ENCODE results near the gene SH2D1A. TPM values are rescaled to one million over a fixed set of nuclear protein-coding genes. Genes with fewer than 3 reads are reported as not detected.

SH2D1A gene
- total and polyA plus RNA-seq, 2 donors, result 81.1 to 218 TPM

DNA sequence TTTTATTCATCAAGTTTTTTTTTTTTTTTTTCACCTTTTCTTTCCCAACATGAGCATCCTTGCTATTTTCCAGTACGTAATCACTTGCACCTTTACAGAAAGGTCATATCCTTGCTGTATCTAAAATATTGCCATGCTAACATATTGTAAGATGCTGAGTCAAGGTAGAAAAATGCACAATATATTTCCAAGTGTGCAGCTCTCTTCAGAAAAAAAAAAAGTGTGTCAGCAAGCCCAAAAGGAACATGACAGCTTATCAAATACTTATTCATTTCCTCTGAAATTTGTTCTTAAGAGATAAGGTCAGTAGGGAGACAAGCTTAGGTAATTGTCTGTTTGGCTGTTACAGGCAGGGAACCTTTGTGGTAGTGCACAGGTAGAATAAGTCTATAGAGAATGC lies 27.0 kb downstream of the SH2D1A start:
- Histone ChIP-seq H3K9me3 (ENCODE audit: control insufficient read depth in 2 of 2, insufficient read depth in 1 of 2, low read length in 1 of 2) (no peaks in the 10 kb centered on the region), H3K36me3 (ENCODE audit: control insufficient read depth in 2 of 2, insufficient read depth in 2 of 2, low read length in 1 of 2) (peaks cover 2 to 57% of the 10 kb centered on the region in 2 donors), H3K27me3 (ENCODE audit: control insufficient read depth in 2 of 2, insufficient read depth in 1 of 2, low read length in 1 of 2) (no peaks in the 10 kb centered on the region), H3K4me3 (ENCODE audit: low read length in 2 of 2) (no peak overlapping the region), H3K27ac (ENCODE audit: low read depth in 1 of 2, low read length in 1 of 2) (no peak overlapping the region), H3K4me1 (ENCODE audit: control insufficient read depth in 2 of 2, insufficient read depth in 2 of 2, low read length in 2 of 2) (peaks cover 0 to 12% of the 10 kb centered on the region in 2 donors)
- DNase-seq (ENCODE audit: low read depth in 6 of 9, low spot score in 9 of 9), result no peak
- WGBS, result 93% methylated on average over 1 of the region's 1 CpG

DNA sequence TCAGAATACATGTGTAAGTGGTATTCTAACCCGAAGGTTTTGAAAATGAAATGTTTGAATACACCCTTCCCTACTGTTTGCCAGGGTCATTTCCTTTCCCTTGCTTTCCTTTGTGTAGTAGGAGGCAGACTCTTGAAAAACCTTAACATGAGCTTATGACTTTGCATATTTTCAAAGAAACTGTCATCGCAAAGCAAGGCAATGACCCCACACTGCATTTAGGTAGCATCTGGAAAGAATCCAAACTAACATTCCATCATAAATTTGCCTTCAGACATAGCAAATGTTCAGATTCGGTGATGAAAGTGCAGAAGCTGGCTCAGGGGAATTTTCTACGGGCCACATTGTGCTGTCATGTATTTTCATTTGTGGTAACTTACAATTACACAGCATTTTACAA lies 32.3 kb downstream of the SH2D1A start:
- Histone ChIP-seq H3K27me3 (ENCODE audit: control insufficient read depth in 2 of 2, insufficient read depth in 1 of 2, low read length in 1 of 2) (no peaks in the 10 kb centered on the region), H3K4me3 (ENCODE audit: low read length in 2 of 2) (no peak overlapping the region), H3K27ac (ENCODE audit: low read depth in 1 of 2, low read length in 1 of 2) (peak overlapping the region; percentile 31 to 73), H3K9me3 (ENCODE audit: control insufficient read depth in 2 of 2, insufficient read depth in 1 of 2, low read length in 1 of 2) (no peaks in the 10 kb centered on the region), H3K4me1 (ENCODE audit: control insufficient read depth in 2 of 2, insufficient read depth in 2 of 2, low read length in 2 of 2) (peaks cover 5 to 29% of the 10 kb centered on the region in 2 donors), H3K36me3 (ENCODE audit: control insufficient read depth in 2 of 2, insufficient read depth in 2 of 2, low read length in 1 of 2) (peaks cover 0 to 43% of the 10 kb centered on the region in 2 donors)
- no peak for DNase-seq (ENCODE audit: low read depth in 6 of 9, low spot score in 9 of 9)
- WGBS, result 8% methylated on average over 4 of the region's 4 CpGs

DNA sequence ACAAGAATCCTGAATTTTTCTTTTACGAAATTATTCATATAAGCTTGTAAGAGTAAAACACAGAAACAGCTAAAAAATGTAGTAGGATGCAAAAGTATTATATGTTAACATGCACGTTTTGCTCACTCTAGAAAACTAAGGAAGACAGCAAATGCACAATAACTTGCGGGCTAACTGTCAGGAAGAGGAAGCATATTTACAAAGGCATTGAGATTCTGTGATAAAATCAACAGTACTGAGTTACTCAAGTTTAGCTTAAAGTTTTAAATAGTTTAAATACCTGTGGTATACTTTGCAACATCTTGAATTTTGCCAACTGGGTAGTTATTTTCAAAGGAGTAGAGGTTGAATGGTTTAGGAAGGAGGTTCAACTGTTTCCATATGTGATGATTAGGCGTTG lies 37.0 kb downstream of the SH2D1A start:
- peak overlapping the region; percentile 65 to 88 for H3K27ac ChIP-seq (ENCODE audit: low read depth in 1 of 2, low read length in 1 of 2)
- H3K27me3 ChIP-seq (ENCODE audit: control insufficient read depth in 2 of 2, insufficient read depth in 1 of 2, low read length in 1 of 2), result no peaks in the 10 kb centered on the region
- 4% methylated on average over 4 of the region's 4 CpGs for WGBS
- DNase-seq (ENCODE audit: low read depth in 6 of 9, low spot score in 9 of 9), result peak in 3 of 9 donors; percentile 47 to 74 (median 55)
- H3K4me3 ChIP-seq (ENCODE audit: low read length in 2 of 2), result no peak overlapping the region
- peaks cover 16 to 57% of the 10 kb centered on the region in 2 donors for H3K4me1 ChIP-seq (ENCODE audit: control insufficient read depth in 2 of 2, insufficient read depth in 2 of 2, low read length in 2 of 2)
- H3K9me3 ChIP-seq (ENCODE audit: control insufficient read depth in 2 of 2, insufficient read depth in 1 of 2, low read length in 1 of 2), result no peaks in the 10 kb centered on the region
- peaks cover 11 to 67% of the 10 kb centered on the region in 2 donors for H3K36me3 ChIP-seq (ENCODE audit: control insufficient read depth in 2 of 2, insufficient read depth in 2 of 2, low read length in 1 of 2)

DNA sequence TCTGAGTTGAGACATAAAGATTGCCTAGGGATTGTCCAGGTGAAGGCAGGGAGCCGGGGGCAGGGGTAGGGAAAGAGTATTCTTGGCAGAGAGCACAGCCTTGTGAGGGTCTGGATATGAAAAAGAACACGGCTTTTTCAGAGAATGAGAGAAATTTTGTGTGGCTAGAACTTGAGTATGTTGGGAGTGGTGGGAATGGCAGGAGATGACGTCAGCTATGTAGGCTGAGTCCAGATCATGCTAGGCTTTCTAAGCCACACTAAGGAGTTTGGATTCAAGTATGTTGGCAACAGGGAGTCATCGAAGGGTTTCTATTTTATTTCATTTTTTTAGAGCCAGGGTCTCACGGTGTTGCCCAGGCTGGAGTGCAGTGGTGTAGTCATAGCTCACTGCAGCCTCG lies 40.0 kb downstream of the SH2D1A start:
- Histone ChIP-seq H3K4me3 (ENCODE audit: low read length in 2 of 2) (no peak overlapping the region), H3K27ac (ENCODE audit: low read depth in 1 of 2, low read length in 1 of 2) (peak overlapping the region; percentile 42 to 87), H3K4me1 (ENCODE audit: control insufficient read depth in 2 of 2, insufficient read depth in 2 of 2, low read length in 2 of 2) (peaks cover 12 to 42% of the 10 kb centered on the region in 2 donors), H3K9me3 (ENCODE audit: control insufficient read depth in 2 of 2, insufficient read depth in 1 of 2, low read length in 1 of 2) (no peaks in the 10 kb centered on the region), H3K27me3 (ENCODE audit: control insufficient read depth in 2 of 2, insufficient read depth in 1 of 2, low read length in 1 of 2) (no peaks in the 10 kb centered on the region), H3K36me3 (ENCODE audit: control insufficient read depth in 2 of 2, insufficient read depth in 2 of 2, low read length in 1 of 2) (peaks cover 11 to 55% of the 10 kb centered on the region in 2 donors)
- 82% methylated on average over 6 of the region's 6 CpGs for WGBS
- no peak for DNase-seq (ENCODE audit: low read depth in 6 of 9, low spot score in 9 of 9)

DNA sequence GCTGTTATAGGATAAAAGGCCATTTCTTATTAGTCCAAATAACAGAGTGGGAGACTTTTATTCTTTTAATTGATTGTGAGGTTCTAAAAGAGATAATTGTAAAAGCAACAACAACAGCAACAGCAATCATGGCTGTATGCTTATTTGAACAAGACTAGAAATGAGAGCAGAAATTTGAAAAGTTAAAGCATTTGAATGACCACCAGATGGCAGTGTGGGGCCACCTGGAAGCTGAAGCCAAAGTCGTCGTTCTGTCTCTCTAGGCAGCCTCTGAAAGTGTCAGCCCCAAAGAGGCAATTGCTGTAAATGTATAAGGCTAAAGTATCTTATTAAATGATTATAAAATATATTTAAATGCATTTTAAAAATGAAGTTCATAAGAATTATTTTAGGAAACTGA lies 42.2 kb downstream of the SH2D1A start:
- Histone ChIP-seq H3K36me3 (ENCODE audit: control insufficient read depth in 2 of 2, insufficient read depth in 2 of 2, low read length in 1 of 2) (peaks cover 11 to 57% of the 10 kb centered on the region in 2 donors), H3K9me3 (ENCODE audit: control insufficient read depth in 2 of 2, insufficient read depth in 1 of 2, low read length in 1 of 2) (no peaks in the 10 kb centered on the region), H3K4me1 (ENCODE audit: control insufficient read depth in 2 of 2, insufficient read depth in 2 of 2, low read length in 2 of 2) (peaks cover 15 to 52% of the 10 kb centered on the region in 2 donors), H3K27me3 (ENCODE audit: control insufficient read depth in 2 of 2, insufficient read depth in 1 of 2, low read length in 1 of 2) (no peaks in the 10 kb centered on the region), H3K27ac (ENCODE audit: low read depth in 1 of 2, low read length in 1 of 2) (peak overlapping the region; percentile 53 to 88), H3K4me3 (ENCODE audit: low read length in 2 of 2) (peak overlapping the region in 1 of 2 donors; percentile 8)
- 0% methylated on average over 2 of the region's 2 CpGs for WGBS
- DNase-seq (ENCODE audit: low read depth in 6 of 9, low spot score in 9 of 9), result peak; percentile 55 to 89 (median 77)

DNA sequence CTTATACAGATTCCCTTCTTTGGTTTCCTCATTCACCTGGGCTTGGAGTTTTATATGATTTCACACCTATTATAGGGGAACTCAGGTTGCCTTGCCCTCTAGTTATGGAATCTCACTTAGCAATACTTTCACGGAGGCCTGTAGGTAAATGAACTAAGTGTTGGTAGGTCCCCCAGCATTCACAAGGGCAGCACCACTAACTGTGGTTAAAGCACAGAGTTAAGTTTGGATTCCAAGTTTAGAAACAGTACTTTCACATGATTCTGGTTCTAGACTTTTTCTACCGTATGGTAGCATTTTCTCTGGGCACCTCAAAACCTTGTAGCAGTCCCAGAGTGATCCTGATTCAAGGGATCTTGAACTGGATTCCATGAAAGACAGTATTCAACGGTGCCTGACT lies 46.4 kb downstream of the SH2D1A start:
- H3K27me3 ChIP-seq (ENCODE audit: control insufficient read depth in 2 of 2, insufficient read depth in 1 of 2, low read length in 1 of 2), result no peaks in the 10 kb centered on the region
- peak overlapping the region; percentile 65 to 88 for H3K27ac ChIP-seq (ENCODE audit: low read depth in 1 of 2, low read length in 1 of 2)
- peaks cover 15 to 51% of the 10 kb centered on the region in 2 donors for H3K4me1 ChIP-seq (ENCODE audit: control insufficient read depth in 2 of 2, insufficient read depth in 2 of 2, low read length in 2 of 2)
- no peak for DNase-seq (ENCODE audit: low read depth in 6 of 9, low spot score in 9 of 9)
- no peaks in the 10 kb centered on the region for H3K9me3 ChIP-seq (ENCODE audit: control insufficient read depth in 2 of 2, insufficient read depth in 1 of 2, low read length in 1 of 2)
- 80% methylated on average over 3 of the region's 3 CpGs for WGBS
- H3K36me3 ChIP-seq (ENCODE audit: control insufficient read depth in 2 of 2, insufficient read depth in 2 of 2, low read length in 1 of 2), result peaks cover 0 to 20% of the 10 kb centered on the region in 2 donors
- no peak overlapping the region for H3K4me3 ChIP-seq (ENCODE audit: low read length in 2 of 2)

DNA sequence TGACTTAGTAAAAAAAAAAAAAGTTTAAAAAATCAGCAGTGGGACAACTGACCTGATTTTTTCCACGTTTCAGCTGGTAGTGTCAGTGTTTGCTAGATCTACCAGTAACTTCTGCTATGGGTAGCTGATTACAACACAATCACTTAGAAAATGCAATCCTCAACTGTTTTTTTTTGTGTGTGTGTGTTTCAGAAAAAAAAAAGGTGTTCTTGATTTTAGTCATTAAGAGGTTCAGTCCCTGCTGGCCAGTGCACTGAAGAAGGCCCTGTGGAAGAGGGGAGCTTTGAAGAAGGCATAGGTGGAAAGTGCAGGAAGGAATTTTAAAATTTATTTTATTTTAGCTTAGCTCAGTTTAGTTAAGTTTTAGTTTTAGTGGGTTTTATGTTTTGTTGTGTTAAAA lies 46.9 kb downstream of the SH2D1A start:
- Histone ChIP-seq H3K4me1 (ENCODE audit: control insufficient read depth in 2 of 2, insufficient read depth in 2 of 2, low read length in 2 of 2) (peaks cover 15 to 49% of the 10 kb centered on the region in 2 donors), H3K9me3 (ENCODE audit: control insufficient read depth in 2 of 2, insufficient read depth in 1 of 2, low read length in 1 of 2) (no peaks in the 10 kb centered on the region), H3K27ac (ENCODE audit: low read depth in 1 of 2, low read length in 1 of 2) (peak overlapping the region; percentile 65 to 88), H3K36me3 (ENCODE audit: control insufficient read depth in 2 of 2, insufficient read depth in 2 of 2, low read length in 1 of 2) (peaks cover 0 to 19% of the 10 kb centered on the region in 2 donors), H3K27me3 (ENCODE audit: control insufficient read depth in 2 of 2, insufficient read depth in 1 of 2, low read length in 1 of 2) (no peaks in the 10 kb centered on the region), H3K4me3 (ENCODE audit: low read length in 2 of 2) (no peak overlapping the region)
- WGBS, result 40% methylated on average over 1 of the region's 1 CpG
- DNase-seq (ENCODE audit: low read depth in 6 of 9, low spot score in 9 of 9), result no peak

DNA sequence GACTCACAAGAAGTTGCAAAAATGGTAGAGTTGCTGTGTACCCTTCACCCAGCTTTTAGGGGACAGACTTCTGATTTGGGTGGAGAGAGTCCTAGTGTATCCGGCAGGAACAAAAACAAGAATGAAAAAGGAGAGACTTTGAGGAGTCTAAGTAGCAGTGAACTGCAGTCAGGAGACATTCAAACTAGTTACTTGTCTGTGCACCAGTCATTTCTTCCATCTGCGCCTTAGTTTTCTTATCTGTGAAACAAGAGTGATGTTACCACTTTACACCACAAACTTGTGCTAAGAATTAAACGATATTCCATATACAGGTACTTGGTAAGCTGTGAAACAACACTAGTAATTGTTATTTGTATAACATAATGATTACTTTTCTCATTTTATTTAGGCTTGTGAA lies 47.3 kb downstream of the SH2D1A start:
- no peaks in the 10 kb centered on the region for H3K9me3 ChIP-seq (ENCODE audit: control insufficient read depth in 2 of 2, insufficient read depth in 1 of 2, low read length in 1 of 2)
- 84% methylated on average over 3 of the region's 3 CpGs for WGBS
- H3K4me3 ChIP-seq (ENCODE audit: low read length in 2 of 2), result no peak overlapping the region
- no peaks in the 10 kb centered on the region for H3K27me3 ChIP-seq (ENCODE audit: control insufficient read depth in 2 of 2, insufficient read depth in 1 of 2, low read length in 1 of 2)
- H3K27ac ChIP-seq (ENCODE audit: low read depth in 1 of 2, low read length in 1 of 2), result peak overlapping the region; percentile 18 to 88
- H3K4me1 ChIP-seq (ENCODE audit: control insufficient read depth in 2 of 2, insufficient read depth in 2 of 2, low read length in 2 of 2), result peaks cover 15 to 48% of the 10 kb centered on the region in 2 donors
- DNase-seq (ENCODE audit: low read depth in 6 of 9, low spot score in 9 of 9), result no peak
- H3K36me3 ChIP-seq (ENCODE audit: control insufficient read depth in 2 of 2, insufficient read depth in 2 of 2, low read length in 1 of 2), result peaks cover 0 to 19% of the 10 kb centered on the region in 2 donors

DNA sequence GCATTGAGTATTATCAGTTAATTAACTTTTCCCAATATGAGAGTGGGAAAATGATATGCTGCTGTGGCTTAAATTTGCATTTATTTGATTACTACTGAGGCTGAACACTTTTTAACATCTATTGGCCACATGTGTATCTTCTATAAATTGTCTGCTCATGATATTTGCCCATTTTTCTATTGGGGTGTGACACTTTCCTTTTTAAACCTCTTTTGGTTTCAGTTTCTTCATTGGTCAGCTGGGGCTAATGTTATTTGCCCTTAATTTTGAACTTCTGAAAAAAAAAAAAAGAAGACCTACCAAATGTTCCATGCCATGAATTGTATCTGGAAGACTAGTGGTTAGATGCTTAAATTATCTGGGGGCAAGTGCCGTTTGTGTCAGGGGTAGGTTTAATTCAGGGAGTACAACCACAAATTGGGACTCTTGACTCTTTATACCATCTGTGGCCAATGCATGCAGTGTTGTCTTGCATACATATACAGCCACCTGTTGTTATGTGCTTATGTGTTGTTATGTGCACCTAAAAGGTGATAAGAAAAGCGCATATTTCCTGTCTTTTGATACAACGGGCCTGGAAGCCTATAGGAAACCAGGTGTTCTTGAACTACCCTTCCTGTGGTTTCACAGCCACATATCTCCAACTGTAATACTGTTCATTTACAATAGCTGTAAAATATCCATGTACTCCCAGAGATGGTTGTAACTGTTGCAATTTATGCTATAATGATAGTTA lies 49.0 kb downstream of the SH2D1A start:
- H3K9me3 ChIP-seq (ENCODE audit: control insufficient read depth in 2 of 2, insufficient read depth in 1 of 2, low read length in 1 of 2), result no peaks in the 10 kb centered on the region
- H3K4me3 ChIP-seq (ENCODE audit: low read length in 2 of 2), result no peak overlapping the region
- no peaks in the 10 kb centered on the region for H3K27me3 ChIP-seq (ENCODE audit: control insufficient read depth in 2 of 2, insufficient read depth in 1 of 2, low read length in 1 of 2)
- H3K4me1 ChIP-seq (ENCODE audit: control insufficient read depth in 2 of 2, insufficient read depth in 2 of 2, low read length in 2 of 2), result peaks cover 15 to 50% of the 10 kb centered on the region in 2 donors
- H3K27ac ChIP-seq (ENCODE audit: low read depth in 1 of 2, low read length in 1 of 2), result peak overlapping the region; percentile 75 to 88
- peaks cover 0 to 19% of the 10 kb centered on the region in 2 donors for H3K36me3 ChIP-seq (ENCODE audit: control insufficient read depth in 2 of 2, insufficient read depth in 2 of 2, low read length in 1 of 2)
- 4% methylated on average over 3 of the region's 3 CpGs for WGBS
- DNase-seq (ENCODE audit: low read depth in 6 of 9, low spot score in 9 of 9), result peak in 7 of 9 donors; percentile 51 to 88 (median 70)

Data from thymus (tissue), 11 donors.